Measurements from ENCODE around the gene TPSD1.
"Not testable (repeated sequence)": the region's sequence is repeated elsewhere in the genome, so short reads cannot be mapped to it uniquely, and the experiment has no call there.

Gene TPSD1

GRCh38 chr16:1221628-1222552, 34.0 kb upstream of the TPSD1 start:
- no peak for DNase-seq

GRCh38 chr16:1222553-1223354, 33.1 kb upstream of the TPSD1 start:
- no peak for DNase-seq

GRCh38 chr16:1223355-1224214, 32.3 kb upstream of the TPSD1 start:
- DNase-seq = no peak

- DNase-seq = no peak
Observed at GRCh38 chr16:1224558-1224957, 31.3 kb upstream of the TPSD1 start.

- DNase-seq = no peak
Observed at GRCh38 chr16:1225051-1225451, 30.8 kb upstream of the TPSD1 start, which contains the start of gene TPSG1. TPSG1 (minus strand) TSS chr16:1225268; CDS start chr16:1225252, 16 bp downstream.

- DNase-seq = not testable (repeated sequence)
Observed at GRCh38 chr16:1225728-1226311, 30.0 kb upstream of the TPSD1 start.

GRCh38 chr16:1226692-1227091, 29.2 kb upstream of the TPSD1 start:
- not testable (repeated sequence) for DNase-seq

- DNase-seq = not testable (repeated sequence)
Observed at GRCh38 chr16:1228227-1228626, 27.6 kb upstream of the TPSD1 start.

- not testable (repeated sequence) for DNase-seq
Observed at GRCh38 chr16:1229476-1229875, 26.4 kb upstream of the TPSD1 start.

GRCh38 chr16:1230084-1230470, 25.8 kb upstream of the TPSD1 start, which contains the start of gene TPSB2:
TPSB2 (minus strand) TSS chr16:1230184; CDS start chr16:1229951, 233 bp downstream.
- not testable (repeated sequence) for DNase-seq

GRCh38 chr16:1230471-1231212, 25.2 kb upstream of the TPSD1 start:
- not testable (repeated sequence) for DNase-seq

GRCh38 chr16:1231301-1231700, 24.6 kb upstream of the TPSD1 start:
- DNase-seq = not testable (repeated sequence)

GRCh38 chr16:1232049-1232748, 23.7 kb upstream of the TPSD1 start:
- DNase-seq = not testable (repeated sequence)

- DNase-seq = not testable (repeated sequence)
Observed at GRCh38 chr16:1236659-1237058, 19.2 kb upstream of the TPSD1 start.

- no peak for DNase-seq
Observed at GRCh38 chr16:1237990-1238389, 17.9 kb upstream of the TPSD1 start.

GRCh38 chr16:1238909-1239308, 17.0 kb upstream of the TPSD1 start:
- DNase-seq = not testable (repeated sequence)

GRCh38 chr16:1239575-1239974, 16.3 kb upstream of the TPSD1 start:
- not testable (repeated sequence) for DNase-seq

GRCh38 chr16:1240436-1240835, 15.4 kb upstream of the TPSD1 start, which contains the start of gene TPSAB1:
TPSAB1 (plus strand) TSS chr16:1240705; CDS start chr16:1240939, 234 bp downstream.
- not testable (repeated sequence) for DNase-seq

GRCh38 chr16:1241081-1241480, 14.8 kb upstream of the TPSD1 start:
- not testable (repeated sequence) for DNase-seq

- not testable (repeated sequence) for DNase-seq
Observed at GRCh38 chr16:1243363-1243762, 12.5 kb upstream of the TPSD1 start.

Data from stimulated activated CD4-positive, alpha-beta T cell treated with anti-CD3 and anti-CD28 coated beads, Interleukin-12 subunit alpha, Interleukin-12 subunit beta, amount 100 ng/mL, for 4 hours (primary cell).